Activated CD8-positive, alpha-beta memory T cell treated with anti-CD3 and anti-CD28 coated beads for 48 hours (primary cell): ENCODE measurements around the gene TRNT1.

Experiments
- DNase-seq, 3 experiments: peaks; one replicate each; pipeline ENCODE4 v3.0.0-alpha.2; 2020; ENCODE audit warnings: low read depth in 2 of 3, low spot score in 2 of 3

The TRNT1 gene

GRCh38 chr3:3126477-3127431 is at the start of gene TRNT1:
Gene TRNT1 (plus strand): TSS chr3:3126940. CDS start chr3:3129041, 2,101 bp downstream.
- DNase-seq, result peak; percentile 90 to 95 (median 95)

DNA sequence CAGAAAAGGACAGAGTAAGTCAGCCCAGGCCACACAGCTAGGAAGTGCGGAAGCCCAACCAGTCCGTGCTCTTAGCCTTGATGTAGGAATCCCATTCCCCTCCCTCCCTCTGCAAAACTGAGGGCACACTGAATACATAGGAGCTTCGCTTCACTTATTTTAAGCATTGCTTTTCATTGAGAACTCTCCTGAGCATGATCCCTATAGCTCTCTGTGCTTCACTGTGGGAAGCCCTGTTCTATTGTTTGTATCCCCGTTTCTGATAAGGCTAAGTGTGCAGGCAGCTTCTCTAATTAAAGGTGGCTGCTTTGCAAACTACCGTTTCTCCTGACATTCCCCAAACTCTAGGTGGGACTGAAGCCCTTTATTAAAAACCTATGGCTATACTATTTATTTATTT is 46.4 kb upstream of the TRNT1 start:
- DNase-seq, result no peak

- DNase-seq, result no peak
Observed at GRCh38 chr3:3081381-3082233, 45.1 kb upstream of the TRNT1 start.

GRCh38 chr3:3082234-3082924 is 44.4 kb upstream of the TRNT1 start:
- no peak for DNase-seq

- DNase-seq, result no peak
Observed at GRCh38 chr3:3084890-3085289, 41.9 kb upstream of the TRNT1 start.

- DNase-seq, result no peak
Observed at GRCh38 chr3:3085782-3086181, 41.0 kb upstream of the TRNT1 start.

GRCh38 chr3:3086239-3086638 is 40.5 kb upstream of the TRNT1 start:
- DNase-seq, result no peak

- DNase-seq, result no peak
Observed at GRCh38 chr3:3087279-3087678, 39.5 kb upstream of the TRNT1 start.

DNA sequence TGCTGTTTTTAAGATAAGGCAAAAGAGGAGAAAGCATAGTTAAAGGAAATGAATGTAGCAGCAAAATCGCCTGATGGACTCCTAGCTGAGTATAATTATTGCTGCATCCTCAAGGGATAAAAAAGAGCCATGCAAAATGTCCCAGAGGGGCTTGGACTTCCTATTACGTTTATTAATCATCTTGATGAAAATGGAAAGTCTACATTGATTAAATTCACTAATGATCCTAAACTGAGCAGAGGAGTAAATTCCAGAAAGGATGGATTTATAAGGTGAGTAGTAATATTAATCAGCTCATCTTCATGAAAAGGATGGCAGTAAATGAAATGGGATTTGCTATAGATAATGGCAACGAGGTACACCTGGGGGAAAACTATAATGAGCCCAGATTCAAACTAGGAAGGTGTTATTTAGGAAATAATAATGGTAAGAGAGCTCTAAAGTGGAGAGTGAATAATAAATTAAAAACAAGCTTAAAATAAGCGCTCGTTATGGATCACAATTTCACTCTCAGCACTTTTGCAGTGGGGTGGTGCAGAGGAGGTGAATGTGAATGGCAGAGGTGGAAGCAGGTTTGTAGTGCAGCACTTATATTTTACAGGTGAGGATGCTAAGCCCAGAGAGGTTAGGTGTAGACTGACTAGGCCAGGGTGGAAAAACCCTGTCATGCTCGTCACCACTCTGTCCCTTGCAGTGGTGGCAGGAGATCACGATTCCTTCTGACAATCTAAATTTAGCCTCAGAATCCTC is 38.8 kb upstream of the TRNT1 start:
- no peak for DNase-seq

DNA sequence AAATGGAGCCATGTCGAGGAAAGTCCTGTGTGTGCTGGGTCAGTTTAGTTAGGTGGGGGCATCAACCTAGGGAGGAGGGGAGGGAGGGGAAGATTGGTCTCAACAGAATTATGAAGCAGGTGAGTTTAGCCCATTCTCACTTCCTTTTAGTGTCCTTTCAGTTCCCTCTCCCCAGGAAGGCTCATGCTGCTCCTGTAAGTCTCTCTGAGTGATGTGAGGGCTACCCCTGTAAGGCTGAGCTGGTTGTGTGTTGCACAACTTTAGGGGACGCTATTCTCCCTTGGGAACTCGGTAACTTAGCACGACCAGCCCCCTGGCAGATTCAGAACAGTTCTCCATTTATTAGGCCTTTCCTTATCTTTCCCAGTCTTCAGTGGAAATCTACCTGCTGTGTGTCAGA is 37.7 kb upstream of the TRNT1 start:
- DNase-seq, result no peak

DNA sequence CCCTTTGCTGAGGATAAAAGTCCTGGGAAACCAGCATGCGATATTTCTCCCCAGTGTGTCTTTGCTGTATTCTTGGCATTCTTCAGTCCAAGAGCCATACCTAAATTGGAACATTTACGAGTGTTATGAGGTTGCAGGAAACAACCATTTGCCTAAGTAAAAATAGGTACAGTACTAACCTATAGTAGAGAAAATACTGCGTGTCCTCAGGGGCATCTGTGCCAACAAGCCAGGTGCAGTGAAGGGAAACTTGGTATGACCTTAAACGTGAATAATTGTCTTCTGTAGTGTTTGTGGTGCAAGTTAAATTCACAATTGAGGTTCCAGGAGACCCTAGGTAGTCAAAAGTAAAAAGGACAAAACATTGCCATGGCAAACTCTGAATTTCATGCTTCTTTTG is 28.8 kb upstream of the TRNT1 start:
- no peak for DNase-seq

DNA sequence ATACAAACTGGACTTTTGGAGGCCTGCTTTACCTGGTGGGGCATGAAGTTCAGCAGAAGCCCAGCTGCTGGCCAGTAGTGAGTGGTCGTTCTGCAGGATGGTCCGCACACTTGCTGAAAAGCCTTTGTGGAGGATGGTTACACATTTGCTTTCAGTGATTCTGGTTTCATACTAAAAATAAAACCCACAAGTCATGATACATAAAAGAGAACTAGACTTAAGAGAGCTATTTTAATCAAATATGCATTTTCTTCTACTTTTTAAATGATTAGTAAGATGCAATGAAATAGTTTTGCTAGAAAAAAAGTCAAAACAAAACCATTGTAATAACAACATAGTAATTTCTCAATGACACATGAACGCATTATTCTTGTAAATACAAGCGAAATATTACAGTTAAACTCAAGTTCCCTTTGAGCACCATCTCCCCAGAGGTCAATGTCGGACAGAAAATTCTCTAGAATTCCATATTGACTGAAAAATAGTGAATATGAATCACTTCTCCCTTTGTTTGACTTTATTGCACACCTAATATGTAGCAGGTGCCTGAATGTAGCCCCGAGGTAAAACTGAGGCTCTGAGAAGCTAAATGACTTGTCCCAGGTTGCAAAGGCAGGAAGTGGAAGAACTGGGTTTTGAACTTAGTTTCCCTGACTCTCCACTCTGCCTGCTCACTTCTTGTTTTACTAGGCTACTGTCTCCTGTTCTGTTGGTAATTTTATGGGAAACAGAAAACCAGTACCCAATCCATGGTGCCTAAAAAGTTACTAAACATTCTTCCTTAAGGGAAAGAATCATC is 24.9 kb upstream of the TRNT1 start:
- no peak for DNase-seq

GRCh38 chr3:3102751-3103150 is 24.0 kb upstream of the TRNT1 start:
- no peak for DNase-seq

DNA sequence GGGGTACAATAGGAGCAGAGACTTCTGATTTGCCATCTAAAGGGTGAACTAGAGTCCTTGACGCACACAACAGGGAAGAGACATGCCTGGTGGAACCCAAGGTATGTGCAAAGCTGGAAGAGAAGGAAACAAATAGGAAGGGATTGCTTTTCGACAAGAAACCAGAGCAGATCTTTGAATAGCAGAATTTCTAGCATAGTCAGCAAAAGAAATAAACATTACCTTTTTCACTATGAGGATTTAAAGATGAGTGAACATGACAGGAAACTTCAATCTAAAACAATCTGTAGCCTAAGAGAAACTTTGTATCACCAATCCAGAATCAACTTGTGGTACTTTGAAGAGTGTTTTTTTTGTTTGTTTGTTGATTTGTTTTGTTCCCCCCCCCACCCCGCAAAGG is 21.5 kb upstream of the TRNT1 start:
- DNase-seq, result no peak

DNA sequence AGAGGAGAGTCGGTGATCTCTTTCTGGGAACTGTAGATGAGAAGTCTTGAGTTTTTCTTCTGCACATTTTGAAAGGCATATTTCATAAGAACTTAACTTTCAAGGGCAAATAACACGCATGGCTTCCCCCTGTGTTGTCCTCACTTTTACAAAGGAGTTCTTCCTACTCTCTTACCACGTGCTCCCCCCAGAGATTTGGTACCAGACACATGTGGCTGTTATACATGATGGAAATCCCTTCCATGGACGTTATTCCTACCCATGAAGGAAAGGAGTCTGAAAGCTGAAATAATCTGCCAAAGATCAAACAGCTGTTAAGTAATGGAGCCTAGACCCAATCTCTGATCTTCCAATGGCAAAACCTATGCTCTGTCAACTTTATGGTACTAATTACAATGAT is 20.9 kb upstream of the TRNT1 start:
- no peak for DNase-seq

GRCh38 chr3:3107181-3107580 is 19.6 kb upstream of the TRNT1 start:
- no peak for DNase-seq

GRCh38 chr3:3107858-3108257 is 18.9 kb upstream of the TRNT1 start:
- no peak for DNase-seq

DNA sequence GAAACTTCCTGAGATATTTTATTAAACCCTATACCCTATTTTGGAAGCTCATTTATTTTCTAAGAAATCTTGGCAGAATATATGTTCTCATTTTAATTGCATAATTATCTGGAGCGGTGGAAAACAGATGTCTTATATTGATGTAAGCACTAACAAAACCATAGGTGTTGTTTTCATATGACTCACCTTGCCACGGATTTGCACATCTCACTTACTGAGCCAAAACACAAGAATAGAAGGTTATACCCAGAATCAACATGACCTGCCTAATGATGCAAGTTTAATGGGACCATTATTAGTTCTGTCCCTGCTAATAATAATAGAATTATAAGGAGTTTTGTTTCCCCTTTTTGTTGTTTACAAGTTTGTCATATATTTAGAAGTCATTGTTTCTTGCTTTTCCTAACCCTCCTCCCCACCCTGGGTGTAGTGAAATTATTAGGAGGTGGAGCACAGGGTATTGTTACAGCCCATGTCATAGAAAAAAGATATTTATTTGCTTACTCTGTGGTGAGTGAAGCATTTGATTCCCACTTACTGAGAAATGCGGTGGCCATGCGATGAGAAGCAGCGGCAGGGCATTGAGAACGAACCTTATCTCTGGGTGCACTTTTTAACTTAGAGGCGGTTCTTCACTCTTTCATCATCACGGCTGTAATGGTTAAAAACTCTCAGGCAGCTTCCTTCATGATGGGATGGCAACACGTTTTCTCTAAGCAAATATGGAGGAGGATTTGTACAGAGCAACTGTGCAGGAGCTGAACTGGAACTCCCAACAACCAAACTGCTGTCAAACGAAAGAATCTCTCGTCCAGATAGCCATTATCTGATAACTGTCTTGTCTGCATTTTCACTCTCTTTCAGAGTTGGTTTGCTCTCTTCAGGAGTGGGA is 17.1 kb upstream of the TRNT1 start:
- DNase-seq, result no peak

DNA sequence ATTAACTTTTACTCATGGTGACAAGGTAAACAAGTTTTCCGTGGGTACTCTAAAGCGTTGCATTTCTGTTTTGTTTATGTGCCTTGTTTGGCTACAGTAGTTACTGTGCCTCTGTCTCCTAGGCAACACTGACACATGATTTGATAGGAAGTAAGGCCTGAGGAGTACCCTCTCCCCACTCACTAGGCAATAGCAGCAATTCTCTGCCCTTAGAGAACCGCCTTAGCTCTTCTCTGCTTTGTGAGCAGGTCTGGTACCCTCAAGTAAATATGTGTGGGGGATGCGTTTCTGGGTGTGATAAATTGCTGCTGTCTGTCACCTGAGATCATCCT is 16.5 kb upstream of the TRNT1 start, which contains the start of gene IL5RA:
Gene IL5RA (minus strand): TSS at position 76 of the 332 bp plus-strand sequence. CDS start 5,390 bp downstream, outside the sequence.
- no peak for DNase-seq
